ENCODE results near the gene HOXC11. TPM values are rescaled to one million over a fixed set of nuclear protein-coding genes. Genes with fewer than 3 reads are reported as not detected.

HOXC11 gene
- total RNA-seq, 1 donor from 2014 or later: 1.7 TPM

GRCh38 chr12:54021432-54022013, 48.6 kb downstream of the HOXC11 start:
- DNase-seq (ENCODE audit: low read depth): no peak

- DNase-seq (ENCODE audit: low read depth): no peak
Observed at GRCh38 chr12:54022960-54023884, 50.3 kb downstream of the HOXC11 start.

GRCh38 chr12:54024127-54024526, 51.2 kb downstream of the HOXC11 start:
- DNase-seq (ENCODE audit: low read depth): no peak

- DNase-seq (ENCODE audit: low read depth): no peak
Observed at GRCh38 chr12:54024581-54025305, 51.8 kb downstream of the HOXC11 start.

GRCh38 chr12:54025499-54026405, 52.8 kb downstream of the HOXC11 start:
- DNase-seq (ENCODE audit: low read depth): no peak

GRCh38 chr12:54026640-54027441, 53.9 kb downstream of the HOXC11 start:
- no peak for DNase-seq (ENCODE audit: low read depth)

Other genes starting within 250 kb of the HOXC11 start
- 70.5 and 129 TPM in 2 replicates for gene CALCOCO1, start 245.7 kb upstream of the HOXC11 start, total RNA-seq
- gene CISTR, start 221.1 kb upstream of the HOXC11 start, total RNA-seq: not detected in 2 replicates
- gene HOXC13, start 34.3 kb upstream of the HOXC11 start, total RNA-seq: 0.15 TPM in 1 of 2 replicates, not detected in the other
- gene HOXC12, start 18.2 kb upstream of the HOXC11 start, total RNA-seq: not detected in 2 replicates
- gene HOTAIR, start 1.8 kb downstream of the HOXC11 start, total RNA-seq: 1.3 TPM in 1 of 2 replicates, not detected in the other
- 1.6 and 15.3 TPM in 2 replicates for gene HOXC10, start 12.0 kb downstream of the HOXC11 start, total RNA-seq
- gene HOXC9, start 27.0 kb downstream of the HOXC11 start, total RNA-seq: 5.9 and 6.5 TPM in 2 replicates
- 0.87 and 1.8 TPM in 2 replicates for gene HOXC8, start 35.9 kb downstream of the HOXC11 start, total RNA-seq
- 0.35 and 6.0 TPM in 2 replicates for gene HOXC6, start 55.3 kb downstream of the HOXC11 start, total RNA-seq
- gene HOXC5, start 59.9 kb downstream of the HOXC11 start, total RNA-seq: 0.80 TPM in 1 of 2 replicates, not detected in the other
- 0.52 and 1.5 TPM in 2 replicates for gene HOXC4, start 80.7 kb downstream of the HOXC11 start, total RNA-seq
- 22.3 and 41.0 TPM in 2 replicates for gene SMUG1, start 215.9 kb downstream of the HOXC11 start, total RNA-seq

Data from renal cortical epithelial cell (primary cell).